ENCODE results near the gene AUTS2. TPM values are rescaled to one million over a fixed set of nuclear protein-coding genes. Genes with fewer than 3 reads are reported as not detected.

Gene AUTS2
- total RNA-seq, 1 experiment from 2014 or later = 38.5 TPM

DNA sequence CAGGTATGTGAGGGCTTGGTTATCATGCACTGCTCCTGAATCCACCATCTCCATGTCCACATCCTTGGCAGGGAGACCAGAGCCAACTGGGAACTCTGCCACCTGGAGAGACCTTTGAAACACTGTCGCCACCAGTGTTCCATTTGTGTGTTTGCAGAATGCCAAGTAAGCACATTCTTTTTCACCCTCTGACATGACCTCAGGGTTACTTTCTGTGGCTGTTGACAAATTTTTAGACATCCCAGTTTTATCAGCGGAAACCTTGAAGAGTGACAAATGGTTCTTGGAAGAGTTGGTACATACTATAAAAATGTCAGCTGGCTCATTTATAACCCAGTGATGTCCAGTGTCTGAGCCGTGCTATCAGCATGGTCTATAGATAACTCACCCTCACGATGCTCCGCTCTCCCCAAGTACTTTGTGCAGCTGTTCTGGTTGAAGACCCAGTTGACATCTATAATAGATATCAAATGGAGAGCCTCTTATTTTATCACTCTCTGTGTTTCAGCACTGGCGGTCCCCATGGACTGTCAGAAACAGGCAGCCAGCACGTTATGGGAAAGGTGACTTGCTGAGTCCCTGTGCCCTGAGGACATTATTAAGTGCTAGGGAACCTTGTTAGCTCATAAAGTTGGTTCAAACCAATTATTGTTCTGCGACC is 970.5 kb downstream of the AUTS2 start:
- DNase-seq = no peak
- no peak overlapping the region for H3K27ac ChIP-seq (ENCODE audit: low read length)
- H3K36me3 ChIP-seq (ENCODE audit: insufficient read depth, low read length) = no peaks in the 10 kb centered on the region
- no peaks in the 10 kb centered on the region for H3K27me3 ChIP-seq (ENCODE audit: low read length)
- H2AFZ ChIP-seq (ENCODE audit: low read length) = no peak overlapping the region
- no peaks in the 10 kb centered on the region for H4K20me1 ChIP-seq (ENCODE audit: insufficient read depth, low read depth, low read length)
- H3K4me1 ChIP-seq (ENCODE audit: low read length) = peaks cover 14% of the 10 kb centered on the region
- no peak overlapping the region for H3K9ac ChIP-seq (ENCODE audit: low read length)
- no peaks in the 10 kb centered on the region for H3K79me2 ChIP-seq (ENCODE audit: low read length)
- no peak overlapping the region for H3K4me2 ChIP-seq (ENCODE audit: low read depth, low read length, poor library complexity, severe bottlenecking)
- no peaks in the 10 kb centered on the region for H3K9me2 ChIP-seq (replicated peaks; ENCODE audit: insufficient read depth, low read length)
- H3K4me3 ChIP-seq (ENCODE audit: low read length) = no peak overlapping the region
- H3K9me3 ChIP-seq (ENCODE audit: low read length) = no peaks in the 10 kb centered on the region

DNA sequence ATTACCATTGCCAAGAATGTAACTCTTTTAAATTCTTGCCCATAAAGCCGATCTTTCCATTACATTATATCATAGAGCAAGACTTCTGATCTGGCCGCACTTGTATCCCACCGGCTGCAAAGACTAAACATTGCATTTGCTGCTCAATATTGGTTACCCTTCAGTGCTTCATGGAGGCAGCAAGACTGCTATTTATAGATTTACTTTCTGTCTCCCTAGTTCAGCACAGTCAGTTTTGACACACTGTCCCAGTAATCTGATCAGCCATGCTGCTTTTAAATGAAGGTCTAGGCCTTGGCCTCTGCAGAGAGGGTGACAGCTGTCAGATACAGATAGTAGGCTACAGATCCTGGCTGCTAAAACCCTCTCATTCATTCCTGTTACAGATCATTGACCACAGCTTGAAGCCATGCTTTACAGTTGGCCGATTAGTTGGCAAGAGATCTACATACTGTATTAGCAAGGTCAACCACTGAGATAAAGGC is 971.1 kb downstream of the AUTS2 start:
- H3K4me2 ChIP-seq (ENCODE audit: low read depth, low read length, poor library complexity, severe bottlenecking) = peak overlapping the region; percentile 20
- H2AFZ ChIP-seq (ENCODE audit: low read length) = no peak overlapping the region
- H3K9me2 ChIP-seq (replicated peaks; ENCODE audit: insufficient read depth, low read length) = no peaks in the 10 kb centered on the region
- H3K9me3 ChIP-seq (ENCODE audit: low read length) = no peaks in the 10 kb centered on the region
- H3K9ac ChIP-seq (ENCODE audit: low read length) = no peak overlapping the region
- H3K27me3 ChIP-seq (ENCODE audit: low read length) = no peaks in the 10 kb centered on the region
- no peaks in the 10 kb centered on the region for H3K36me3 ChIP-seq (ENCODE audit: insufficient read depth, low read length)
- no peaks in the 10 kb centered on the region for H4K20me1 ChIP-seq (ENCODE audit: insufficient read depth, low read depth, low read length)
- H3K4me3 ChIP-seq (ENCODE audit: low read length) = no peak overlapping the region
- DNase-seq = peak; percentile 62
- H3K79me2 ChIP-seq (ENCODE audit: low read length) = no peaks in the 10 kb centered on the region
- peaks cover 14% of the 10 kb centered on the region for H3K4me1 ChIP-seq (ENCODE audit: low read length)
- H3K27ac ChIP-seq (ENCODE audit: low read length) = no peak overlapping the region

DNA sequence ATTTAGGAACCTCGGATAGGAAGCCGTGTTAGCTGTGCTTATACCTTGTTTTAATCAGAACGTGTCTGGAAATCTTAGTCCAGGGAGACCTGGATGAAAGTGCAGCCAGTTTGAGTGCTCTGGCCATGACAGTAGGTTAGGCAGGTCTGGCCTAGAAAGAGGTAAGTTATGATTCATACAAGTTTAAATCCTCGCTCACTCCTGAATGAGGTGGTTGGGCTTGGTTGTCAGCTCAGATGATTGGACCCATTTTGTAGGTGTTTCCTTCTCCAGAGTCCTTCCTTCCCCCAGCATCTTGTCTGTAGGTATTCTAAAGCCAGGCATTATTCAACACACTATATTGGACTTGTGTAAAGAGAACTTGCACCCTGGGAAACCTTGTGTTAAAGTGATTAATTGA is 971.8 kb downstream of the AUTS2 start:
- Histone ChIP-seq H3K9ac (ENCODE audit: low read length) (no peak overlapping the region), H3K27me3 (ENCODE audit: low read length) (no peaks in the 10 kb centered on the region), H3K4me2 (ENCODE audit: low read depth, low read length, poor library complexity, severe bottlenecking) (peak overlapping the region; percentile 20), H3K4me1 (ENCODE audit: low read length) (peaks cover 14% of the 10 kb centered on the region), H3K27ac (ENCODE audit: low read length) (no peak overlapping the region), H3K9me2 (replicated peaks; ENCODE audit: insufficient read depth, low read length) (no peaks in the 10 kb centered on the region), H3K36me3 (ENCODE audit: insufficient read depth, low read length) (no peaks in the 10 kb centered on the region), H3K79me2 (ENCODE audit: low read length) (no peaks in the 10 kb centered on the region), H4K20me1 (ENCODE audit: insufficient read depth, low read depth, low read length) (no peaks in the 10 kb centered on the region), H3K4me3 (ENCODE audit: low read length) (no peak overlapping the region), H2AFZ (ENCODE audit: low read length) (no peak overlapping the region), H3K9me3 (ENCODE audit: low read length) (no peaks in the 10 kb centered on the region)
- DNase-seq = no peak

DNA sequence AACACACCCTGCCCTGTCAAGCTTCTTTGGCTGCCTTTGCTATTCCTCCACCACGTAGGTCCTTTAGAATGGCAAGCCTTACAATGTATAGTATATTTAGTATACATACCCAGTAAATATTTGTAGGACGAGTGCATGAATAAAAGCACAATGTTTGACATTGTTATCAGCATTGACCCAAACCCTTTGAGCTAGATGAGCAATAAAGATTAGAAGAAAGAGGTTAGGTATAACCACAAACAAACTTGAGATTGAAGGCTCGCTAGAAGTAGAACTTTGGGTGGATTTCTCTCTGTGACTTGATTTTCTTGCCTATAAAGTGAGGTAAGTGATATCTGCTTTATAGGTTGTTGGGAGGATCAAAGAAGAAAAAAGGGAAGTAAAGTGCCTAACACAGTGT is 972.7 kb downstream of the AUTS2 start:
- no peak overlapping the region for H3K27ac ChIP-seq (ENCODE audit: low read length)
- H3K79me2 ChIP-seq (ENCODE audit: low read length) = no peaks in the 10 kb centered on the region
- no peak overlapping the region for H2AFZ ChIP-seq (ENCODE audit: low read length)
- H3K4me3 ChIP-seq (ENCODE audit: low read length) = no peak overlapping the region
- no peaks in the 10 kb centered on the region for H4K20me1 ChIP-seq (ENCODE audit: insufficient read depth, low read depth, low read length)
- no peak overlapping the region for H3K4me2 ChIP-seq (ENCODE audit: low read depth, low read length, poor library complexity, severe bottlenecking)
- no peaks in the 10 kb centered on the region for H3K36me3 ChIP-seq (ENCODE audit: insufficient read depth, low read length)
- peaks cover 14% of the 10 kb centered on the region for H3K4me1 ChIP-seq (ENCODE audit: low read length)
- no peaks in the 10 kb centered on the region for H3K27me3 ChIP-seq (ENCODE audit: low read length)
- no peak for DNase-seq
- no peaks in the 10 kb centered on the region for H3K9me2 ChIP-seq (replicated peaks; ENCODE audit: insufficient read depth, low read length)
- no peak overlapping the region for H3K9ac ChIP-seq (ENCODE audit: low read length)
- H3K9me3 ChIP-seq (ENCODE audit: low read length) = no peaks in the 10 kb centered on the region

DNA sequence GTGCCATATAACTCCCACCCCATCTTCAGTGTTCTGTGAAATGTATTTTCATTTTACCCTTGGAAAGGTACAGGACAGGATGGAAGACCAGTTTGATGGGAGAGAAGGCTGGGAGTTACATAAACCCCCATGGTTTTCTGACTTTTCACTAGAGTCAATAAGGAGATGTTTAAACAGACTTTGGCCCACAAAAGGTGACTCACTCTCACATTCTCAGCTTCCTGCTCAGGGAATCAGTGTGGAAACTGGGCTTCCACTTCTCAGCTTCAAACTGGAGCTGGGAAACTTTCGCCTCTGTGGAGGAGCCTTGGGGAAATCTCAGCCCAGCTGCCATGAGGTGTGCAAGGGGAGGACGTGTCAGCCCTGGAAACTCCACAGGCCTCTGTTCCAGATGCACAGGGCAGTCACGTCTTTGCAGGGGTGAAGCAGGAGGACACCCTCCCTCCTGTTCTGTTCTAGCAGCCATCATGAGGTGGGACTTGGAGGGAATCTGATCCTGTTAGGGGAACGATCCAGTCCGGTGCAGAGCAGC is 973.2 kb downstream of the AUTS2 start:
- Histone ChIP-seq H3K79me2 (ENCODE audit: low read length) (no peaks in the 10 kb centered on the region), H3K27ac (ENCODE audit: low read length) (no peak overlapping the region), H4K20me1 (ENCODE audit: insufficient read depth, low read depth, low read length) (no peaks in the 10 kb centered on the region), H3K4me3 (ENCODE audit: low read length) (no peak overlapping the region), H3K27me3 (ENCODE audit: low read length) (no peaks in the 10 kb centered on the region), H3K4me1 (ENCODE audit: low read length) (peaks cover 14% of the 10 kb centered on the region), H3K36me3 (ENCODE audit: insufficient read depth, low read length) (no peaks in the 10 kb centered on the region), H3K9me2 (replicated peaks; ENCODE audit: insufficient read depth, low read length) (no peaks in the 10 kb centered on the region), H3K9me3 (ENCODE audit: low read length) (no peaks in the 10 kb centered on the region), H3K4me2 (ENCODE audit: low read depth, low read length, poor library complexity, severe bottlenecking) (no peak overlapping the region), H2AFZ (ENCODE audit: low read length) (no peak overlapping the region), H3K9ac (ENCODE audit: low read length) (no peak overlapping the region)
- DNase-seq = no peak

DNA sequence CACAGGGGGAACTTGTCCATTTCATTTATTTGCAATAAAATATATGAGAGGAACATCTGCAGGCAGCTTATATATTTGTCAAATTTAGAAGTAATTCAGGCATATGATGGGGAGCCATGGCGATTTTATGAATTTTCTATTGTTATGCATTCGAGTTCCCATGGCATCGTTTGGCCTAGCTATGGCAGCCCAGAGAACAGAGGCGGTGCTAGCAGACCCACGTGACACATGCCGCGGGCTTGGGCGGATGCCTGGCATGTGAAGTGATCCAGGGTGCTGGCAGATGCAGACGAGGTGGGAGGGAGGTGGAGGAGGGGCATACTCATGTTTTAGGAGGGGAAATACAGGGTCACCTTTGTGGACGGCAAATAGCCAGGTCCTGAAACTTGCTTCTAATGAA is 973.7 kb downstream of the AUTS2 start:
- Histone ChIP-seq H3K4me1 (ENCODE audit: low read length) (peaks cover 14% of the 10 kb centered on the region), H3K9me2 (replicated peaks; ENCODE audit: insufficient read depth, low read length) (no peaks in the 10 kb centered on the region)

DNA sequence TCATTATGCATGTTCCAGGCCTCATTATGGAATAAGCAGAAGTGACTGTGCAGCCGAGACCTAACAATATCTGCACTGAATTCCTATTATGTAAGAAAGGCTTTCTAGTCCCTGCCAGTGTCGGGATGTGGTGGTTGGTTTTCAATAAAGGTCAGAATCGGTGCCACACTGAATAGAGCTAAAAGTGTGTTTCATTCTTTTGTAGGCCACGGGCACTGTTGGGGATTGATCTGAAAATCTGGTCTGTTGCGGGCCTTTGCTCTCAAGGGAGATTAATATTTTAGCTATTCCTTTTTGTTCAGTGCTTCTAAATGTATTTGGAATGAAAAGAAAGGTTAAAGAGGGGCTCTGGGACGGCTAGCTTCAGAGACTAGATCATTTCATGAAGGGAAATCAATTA is 974.3 kb downstream of the AUTS2 start:
- H3K79me2 ChIP-seq (ENCODE audit: low read length) = no peaks in the 10 kb centered on the region
- no peaks in the 10 kb centered on the region for H3K9me2 ChIP-seq (replicated peaks; ENCODE audit: insufficient read depth, low read length)

More for the DNA sequence above, 973.7 kb downstream of the AUTS2 start:
- Histone ChIP-seq H3K9ac (ENCODE audit: low read length) (no peak overlapping the region), H3K36me3 (ENCODE audit: insufficient read depth, low read length) (no peaks in the 10 kb centered on the region), H3K27ac (ENCODE audit: low read length) (no peak overlapping the region), H3K4me3 (ENCODE audit: low read length) (no peak overlapping the region), H3K9me3 (ENCODE audit: low read length) (no peaks in the 10 kb centered on the region), H3K79me2 (ENCODE audit: low read length) (no peaks in the 10 kb centered on the region), H3K4me2 (ENCODE audit: low read depth, low read length, poor library complexity, severe bottlenecking) (no peak overlapping the region), H4K20me1 (ENCODE audit: insufficient read depth, low read depth, low read length) (no peaks in the 10 kb centered on the region), H3K27me3 (ENCODE audit: low read length) (no peaks in the 10 kb centered on the region), H2AFZ (ENCODE audit: low read length) (no peak overlapping the region)
- no peak for DNase-seq

DNA sequence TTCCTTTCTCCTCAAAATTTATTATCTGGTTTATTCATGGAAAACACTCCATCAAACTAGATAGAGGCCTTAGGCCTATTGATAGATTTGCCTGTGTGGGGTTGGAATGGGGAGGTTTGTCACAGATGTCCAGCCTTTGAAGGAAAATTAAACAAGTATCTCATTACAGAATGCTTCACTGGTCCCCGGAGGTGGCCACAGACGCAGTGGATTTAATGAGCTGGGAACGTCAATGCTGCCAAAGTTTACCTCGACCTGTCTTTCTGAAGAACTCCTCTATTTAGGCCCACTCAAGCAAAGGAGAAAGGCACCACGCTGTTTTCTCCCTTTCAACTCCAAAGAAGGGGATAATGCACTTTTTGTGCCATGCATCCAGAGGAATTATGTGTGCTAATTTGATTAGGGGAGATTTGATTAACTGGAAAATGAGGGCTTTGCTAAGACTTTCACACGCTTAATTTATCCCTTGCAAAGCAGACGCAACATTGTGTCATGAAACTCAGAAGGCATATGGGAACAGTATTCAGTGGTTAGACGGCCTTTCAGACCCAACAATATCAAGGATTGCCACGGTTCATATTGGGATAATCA is 974.9 kb downstream of the AUTS2 start:
- no peaks in the 10 kb centered on the region for H3K27me3 ChIP-seq (ENCODE audit: low read length)
- peaks cover 14% of the 10 kb centered on the region for H3K4me1 ChIP-seq (ENCODE audit: low read length)
- H3K9me3 ChIP-seq (ENCODE audit: low read length) = no peaks in the 10 kb centered on the region
- no peak overlapping the region for H3K27ac ChIP-seq (ENCODE audit: low read length)
- no peak overlapping the region for H3K4me3 ChIP-seq (ENCODE audit: low read length)
- no peaks in the 10 kb centered on the region for H3K79me2 ChIP-seq (ENCODE audit: low read length)
- H4K20me1 ChIP-seq (ENCODE audit: insufficient read depth, low read depth, low read length) = no peaks in the 10 kb centered on the region
- H3K9me2 ChIP-seq (replicated peaks; ENCODE audit: insufficient read depth, low read length) = no peaks in the 10 kb centered on the region
- H2AFZ ChIP-seq (ENCODE audit: low read length) = no peak overlapping the region
- no peak overlapping the region for H3K9ac ChIP-seq (ENCODE audit: low read length)
- DNase-seq = no peak
- no peaks in the 10 kb centered on the region for H3K36me3 ChIP-seq (ENCODE audit: insufficient read depth, low read length)
- no peak overlapping the region for H3K4me2 ChIP-seq (ENCODE audit: low read depth, low read length, poor library complexity, severe bottlenecking)

More for the DNA sequence above, 974.3 kb downstream of the AUTS2 start:
- Histone ChIP-seq H4K20me1 (ENCODE audit: insufficient read depth, low read depth, low read length) (no peaks in the 10 kb centered on the region), H3K4me2 (ENCODE audit: low read depth, low read length, poor library complexity, severe bottlenecking) (no peak overlapping the region), H3K9me3 (ENCODE audit: low read length) (no peaks in the 10 kb centered on the region), H3K4me1 (ENCODE audit: low read length) (peaks cover 14% of the 10 kb centered on the region), H3K4me3 (ENCODE audit: low read length) (no peak overlapping the region), H3K27me3 (ENCODE audit: low read length) (no peaks in the 10 kb centered on the region), H3K36me3 (ENCODE audit: insufficient read depth, low read length) (no peaks in the 10 kb centered on the region), H3K27ac (ENCODE audit: low read length) (no peak overlapping the region), H3K9ac (ENCODE audit: low read length) (no peak overlapping the region), H2AFZ (ENCODE audit: low read length) (no peak overlapping the region)
- no peak for DNase-seq

Measured in Karpas-422 (cell line).